K562 (cell line): ENCODE data around the gene DCAF10. TPM values are rescaled to one million over a fixed set of nuclear protein-coding genes. Genes with fewer than 3 reads are reported as not detected.

Source experiments
- ASH1L ChIP-seq: fragments of 450-650 bp; IDR thresholded peaks from 2 replicates; pipeline ENCODE4 v1.6.1; 2018; ENCODE audit warnings: borderline replicate concordance, mild to moderate bottlenecking, low read depth; ENCODE audit not compliant: partially characterized antibody
- ATF1 ChIP-seq, 2 experiments: fragments of 450-650 bp in 1 of 2; IDR thresholded peaks; 2 replicates each; pipeline ENCODE4 v1.6.1; 2016; ENCODE audit warnings: missing compliant biosample characterization in 1 of 2, missing genetic modification characterization in 1 of 2
- CBX3 ChIP-seq, 2 experiments: IDR thresholded peaks; 1 replicate in 1 of 2; 2 replicates in 1 of 2; pipeline ENCODE4 v1.6.1; 2012; ENCODE audit warnings: inconsistent platforms in 2 of 2, low read length in 2 of 2, borderline replicate concordance in 1 of 2, control low read depth in 1 of 2
- COPS2 ChIP-seq: fragments of 450-650 bp; conservative IDR thresholded peaks from 2 replicates; pipeline ENCODE4 v1.6.1; 2016; ENCODE audit warnings: mild to moderate bottlenecking, moderate library complexity
- MBD2 ChIP-seq: sonication (generic); IDR thresholded peaks from 2 replicates; pipeline ENCODE4 v1.6.1; 2016; ENCODE audit warnings: low read depth, borderline replicate concordance
- MED1 ChIP-seq: sonication (generic); formaldehyde crosslinking; IDR thresholded peaks from 2 replicates; pipeline ENCODE4 v1.8.1; 2023; ENCODE audit warnings: missing genetic modification reagents, borderline replicate concordance
- MXI1 ChIP-seq: IDR thresholded peaks from 2 replicates; pipeline ENCODE4 v1.6.1; 2011; ENCODE audit warnings: low read depth, mild to moderate bottlenecking, improper control_type of control experiment, low read length
- NR3C1 ChIP-seq: sonication (generic); formaldehyde crosslinking; IDR thresholded peaks from 2 replicates; pipeline ENCODE4 v1.8.1; 2022; ENCODE audit warnings: missing genetic modification reagents
- POLR2G ChIP-seq: fragments of 200-400 bp; formaldehyde crosslinking; IDR thresholded peaks from 2 replicates; pipeline ENCODE4 v1.6.1; 2017; ENCODE audit warnings: low read depth, mild to moderate bottlenecking, antibody characterized with exemption, low read length, moderate library complexity
- ZFP1 ChIP-seq: fragments of 450-650 bp; formaldehyde crosslinking; IDR thresholded peaks from 2 replicates; pipeline ENCODE4 v1.4.0; 2020; ENCODE audit warnings: mild to moderate bottlenecking, mixed read lengths
- ZFX ChIP-seq: sonication (generic); formaldehyde crosslinking; IDR thresholded peaks from 2 replicates; pipeline ENCODE4 v1.8.0; 2022; ENCODE audit warnings: mild to moderate bottlenecking, missing genetic modification reagents, moderate library complexity
- ZNF224 ChIP-seq: sonication (generic); formaldehyde crosslinking; IDR thresholded peaks from 2 replicates; pipeline ENCODE4 v1.8.0; 2022; ENCODE audit warnings: mild to moderate bottlenecking, missing genetic modification reagents
- ZNF384 ChIP-seq: IDR thresholded peaks from 2 replicates; pipeline ENCODE4 v1.6.1; 2012; ENCODE audit warnings: low read depth, low read length, improper control_type of control experiment
- ZNF561 ChIP-seq: fragments of 450-650 bp; formaldehyde crosslinking; conservative IDR thresholded peaks from 2 replicates; pipeline ENCODE4 v1.4.0; 2020; ENCODE audit warnings: mild to moderate bottlenecking, moderate library complexity
- ZSCAN29 ChIP-seq: fragments of 450-650 bp; IDR thresholded peaks from 2 replicates; pipeline ENCODE4 v1.6.1; 2017
- polyA plus RNA-seq, 8 experiments: library from polyadenylated mRNA; depleted of rRNA in 4 of 8; stranded (reverse) in 5 of 8; unstranded in 3 of 8; fragments of >200 nt; fragmentation: Nextera tagmentation in 2 of 8; fragmentation: Illumina TruSeq in 1 of 8; extraction: Ambion mirVana in 2 of 8; extraction: Trizol in 1 of 8; gene quantifications; 2 replicates each; pipeline versions ENCODE4 v1.2.1 to v1.2.3, GENCODE V29; 2011 to 2014; ENCODE audit warnings: inconsistent platforms in 1 of 8, missing spikeins in 1 of 8
- total RNA-seq, 7 experiments: library from RNA; depleted of rRNA in 6 of 7; stranded (reverse); fragments of >200 nt in 6 of 7; fragmentation: Illumina TruSeq in 2 of 7; extraction: Trizol in 2 of 7; gene quantifications; 2 replicates each; pipeline versions ENCODE4 v1.2.1 to v1.2.3, GENCODE V29; 2011 to 2021; ENCODE audit warnings: low replicate concordance in 1 of 7
- TF ChIP-seq, protein P1 (sequence below): fragments of 450-650 bp; formaldehyde crosslinking; IDR thresholded peaks from 2 replicates; pipeline ENCODE4 v1.4.0; 2020; ENCODE audit warnings: mild to moderate bottlenecking, moderate library complexity
- TF ChIP-seq, protein P2 (sequence below): fragments of 250-450 bp; sonication (Bioruptor Pico); IDR thresholded peaks from 2 replicates; pipeline ENCODE4 v1.8.0; 2022; ENCODE audit warnings: inconsistent platforms
- TF ChIP-seq, protein P3 (sequence below): fragments of 250-450 bp; sonication (Bioruptor Pico); IDR thresholded peaks from 2 replicates; pipeline ENCODE4 v1.5.0; 2022; ENCODE audit warnings: mild to moderate bottlenecking
- TF ChIP-seq, protein P4 (sequence below): fragments of 250-450 bp; sonication (Bioruptor Pico); IDR thresholded peaks from 2 replicates; pipeline ENCODE4 v1.8.0; 2021; ENCODE audit warnings: moderate library complexity, mild to moderate bottlenecking, inconsistent platforms
- TF ChIP-seq, protein P5 (sequence below), 2 experiments: IDR thresholded peaks in 1 of 2; conservative IDR thresholded peaks in 1 of 2; 2 replicates each; pipeline ENCODE4 v1.6.1; 2016; ENCODE audit warnings: low read depth in 2 of 2, mild to moderate bottlenecking in 1 of 2, missing compliant biosample characterization in 1 of 2, missing genetic modification characterization in 1 of 2, moderate library complexity in 1 of 2

DCAF10 gene
- total and polyA plus RNA-seq, 9 of the 15 experiments (the other 6 are each of a cell fraction or from before 2014, with no cell fraction given): 6.8 to 40.1 (median 16.9) TPM

DNA sequence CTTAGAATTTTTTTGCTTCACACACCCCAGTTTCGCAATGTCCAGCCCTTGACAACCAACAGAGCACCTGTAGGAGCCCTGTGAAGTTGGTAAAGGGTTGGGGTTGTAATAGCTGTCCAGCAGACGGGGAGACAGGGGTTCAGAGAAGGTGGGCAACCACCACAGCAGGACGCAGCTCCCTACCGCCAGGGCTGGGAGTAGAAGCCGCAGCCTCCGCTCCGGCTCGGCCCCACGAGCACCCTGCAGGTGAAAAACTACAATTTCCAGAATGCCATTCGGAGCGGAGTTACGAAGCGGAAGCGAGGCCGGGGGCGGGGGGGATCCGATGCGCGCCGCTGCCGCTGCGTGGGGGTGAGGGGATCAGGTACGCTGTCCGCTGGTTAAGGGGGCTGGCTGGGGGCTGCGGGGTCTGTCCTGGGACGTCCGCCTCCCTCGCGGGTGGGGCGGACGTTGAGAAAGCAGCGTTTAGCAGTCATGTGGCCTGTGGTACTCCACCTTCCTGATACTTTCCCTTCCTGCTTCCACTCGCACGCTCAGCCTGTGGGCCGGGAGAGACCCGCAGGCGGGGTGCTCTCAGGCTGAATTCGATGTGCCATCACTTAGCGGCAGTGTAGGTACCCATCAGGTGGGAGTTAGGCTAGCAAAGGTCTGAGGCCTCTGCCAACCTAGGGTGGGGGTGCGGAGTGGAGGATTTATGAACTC lies 47.0 kb upstream of the DCAF10 start, which contains the start of gene TRMT10B (continued):
- TF ChIP-seq, protein P1, sequence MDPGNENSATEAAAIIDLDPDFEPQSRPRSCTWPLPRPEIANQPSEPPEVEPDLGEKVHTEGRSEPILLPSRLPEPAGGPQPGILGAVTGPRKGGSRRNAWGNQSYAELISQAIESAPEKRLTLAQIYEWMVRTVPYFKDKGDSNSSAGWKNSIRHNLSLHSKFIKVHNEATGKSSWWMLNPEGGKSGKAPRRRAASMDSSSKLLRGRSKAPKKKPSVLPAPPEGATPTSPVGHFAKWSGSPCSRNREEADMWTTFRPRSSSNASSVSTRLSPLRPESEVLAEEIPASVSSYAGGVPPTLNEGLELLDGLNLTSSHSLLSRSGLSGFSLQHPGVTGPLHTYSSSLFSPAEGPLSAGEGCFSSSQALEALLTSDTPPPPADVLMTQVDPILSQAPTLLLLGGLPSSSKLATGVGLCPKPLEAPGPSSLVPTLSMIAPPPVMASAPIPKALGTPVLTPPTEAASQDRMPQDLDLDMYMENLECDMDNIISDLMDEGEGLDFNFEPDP (CRISPR knock-in tag): no peak
- TF ChIP-seq ASH1L: no peak
- TF ChIP-seq NR3C1 (CRISPR knock-in tag): no peak
- TF ChIP-seq ZSCAN29: no peak
- peak; percentile 76 for TF ChIP-seq POLR2G
- TF ChIP-seq, protein P2, sequence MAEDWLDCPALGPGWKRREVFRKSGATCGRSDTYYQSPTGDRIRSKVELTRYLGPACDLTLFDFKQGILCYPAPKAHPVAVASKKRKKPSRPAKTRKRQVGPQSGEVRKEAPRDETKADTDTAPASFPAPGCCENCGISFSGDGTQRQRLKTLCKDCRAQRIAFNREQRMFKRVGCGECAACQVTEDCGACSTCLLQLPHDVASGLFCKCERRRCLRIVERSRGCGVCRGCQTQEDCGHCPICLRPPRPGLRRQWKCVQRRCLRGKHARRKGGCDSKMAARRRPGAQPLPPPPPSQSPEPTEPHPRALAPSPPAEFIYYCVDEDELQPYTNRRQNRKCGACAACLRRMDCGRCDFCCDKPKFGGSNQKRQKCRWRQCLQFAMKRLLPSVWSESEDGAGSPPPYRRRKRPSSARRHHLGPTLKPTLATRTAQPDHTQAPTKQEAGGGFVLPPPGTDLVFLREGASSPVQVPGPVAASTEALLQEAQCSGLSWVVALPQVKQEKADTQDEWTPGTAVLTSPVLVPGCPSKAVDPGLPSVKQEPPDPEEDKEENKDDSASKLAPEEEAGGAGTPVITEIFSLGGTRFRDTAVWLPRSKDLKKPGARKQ (CRISPR knock-in tag): 0 out of 2 replicates have a peak, but pooled peaks have one; percentile 57
- TF ChIP-seq, protein P3, sequence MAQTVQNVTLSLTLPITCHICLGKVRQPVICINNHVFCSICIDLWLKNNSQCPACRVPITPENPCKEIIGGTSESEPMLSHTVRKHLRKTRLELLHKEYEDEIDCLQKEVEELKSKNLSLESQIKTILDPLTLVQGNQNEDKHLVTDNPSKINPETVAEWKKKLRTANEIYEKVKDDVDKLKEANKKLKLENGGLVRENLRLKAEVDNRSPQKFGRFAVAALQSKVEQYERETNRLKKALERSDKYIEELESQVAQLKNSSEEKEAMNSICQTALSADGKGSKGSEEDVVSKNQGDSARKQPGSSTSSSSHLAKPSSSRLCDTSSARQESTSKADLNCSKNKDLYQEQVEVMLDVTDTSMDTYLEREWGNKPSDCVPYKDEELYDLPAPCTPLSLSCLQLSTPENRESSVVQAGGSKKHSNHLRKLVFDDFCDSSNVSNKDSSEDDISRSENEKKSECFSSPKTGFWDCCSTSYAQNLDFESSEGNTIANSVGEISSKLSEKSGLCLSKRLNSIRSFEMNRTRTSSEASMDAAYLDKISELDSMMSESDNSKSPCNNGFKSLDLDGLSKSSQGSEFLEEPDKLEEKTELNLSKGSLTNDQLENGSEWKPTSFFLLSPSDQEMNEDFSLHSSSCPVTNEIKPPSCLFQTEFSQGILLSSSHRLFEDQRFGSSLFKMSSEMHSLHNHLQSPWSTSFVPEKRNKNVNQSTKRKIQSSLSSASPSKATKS (CRISPR knock-in tag): no peak
- TF ChIP-seq ZNF384: no peak
- no peak for TF ChIP-seq ZFP1 (CRISPR knock-in tag)
- TF ChIP-seq ZNF224 (CRISPR knock-in tag): no peak
- TF ChIP-seq MBD2: 0 out of 2 replicates have a peak, but pooled peaks have one; percentile 42
- peak in 1 of 2 experiments; percentile 7; a peak in 1 of 3 replicates for TF ChIP-seq CBX3 (IDR thresholded peaks at IDR 0.05; ENCODE audit: borderline replicate concordance in 1 of 2, low read length in 2 of 2)
- peak; percentile 88 for TF ChIP-seq ZFX (CRISPR knock-in tag)
- TF ChIP-seq, protein P4, sequence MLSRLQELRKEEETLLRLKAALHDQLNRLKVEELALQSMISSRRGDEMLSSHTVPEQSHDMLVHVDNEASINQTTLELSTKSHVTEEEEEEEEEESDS (CRISPR knock-in tag): no peak
- TF ChIP-seq MXI1: no peak
- TF ChIP-seq, protein P5, sequence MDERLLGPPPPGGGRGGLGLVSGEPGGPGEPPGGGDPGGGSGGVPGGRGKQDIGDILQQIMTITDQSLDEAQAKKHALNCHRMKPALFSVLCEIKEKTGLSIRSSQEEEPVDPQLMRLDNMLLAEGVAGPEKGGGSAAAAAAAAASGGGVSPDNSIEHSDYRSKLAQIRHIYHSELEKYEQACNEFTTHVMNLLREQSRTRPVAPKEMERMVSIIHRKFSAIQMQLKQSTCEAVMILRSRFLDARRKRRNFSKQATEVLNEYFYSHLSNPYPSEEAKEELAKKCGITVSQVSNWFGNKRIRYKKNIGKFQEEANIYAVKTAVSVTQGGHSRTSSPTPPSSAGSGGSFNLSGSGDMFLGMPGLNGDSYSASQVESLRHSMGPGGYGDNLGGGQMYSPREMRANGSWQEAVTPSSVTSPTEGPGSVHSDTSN (CRISPR knock-in tag; IDR thresholded peaks at IDR 0.05; ENCODE audit: low read depth): no peak
- TF ChIP-seq, protein P5 (tag; conservative IDR thresholded peaks at IDR 0.05; ENCODE audit: low read depth): no peak
- no peak for TF ChIP-seq MED1 (CRISPR knock-in tag)
- TF ChIP-seq ZNF561 (CRISPR knock-in tag): no peak
- no peak for TF ChIP-seq ATF1 (CRISPR knock-in tag; IDR thresholded peaks at IDR 0.05)
- TF ChIP-seq ATF1 (tag; IDR thresholded peaks at IDR 0.05): peak; percentile 69
- TF ChIP-seq COPS2: no peak
